ENCODE results near the gene SRRM3.

SRRM3 gene

GRCh38 chr7:76280408-76280807 lies 78.7 kb downstream of the SRRM3 start:
- Histone ChIP-seq H3K4me2 (ENCODE audit: low read length, poor library complexity, severe bottlenecking) (no peak overlapping the region), H2BK120ac (ENCODE audit: low read depth, low read length) (no peak overlapping the region), H2BK12ac (ENCODE audit: low read length in 2 of 2) (no peak overlapping the region), H3K23ac (ENCODE audit: low read length in 2 of 2) (no peak overlapping the region), H3K4ac (ENCODE audit: low read depth in 1 of 2, low read length in 2 of 2) (no peak overlapping the region), H2AFZ (ENCODE audit: low read depth, low read length) (no peak overlapping the region), H3K27me3 (ENCODE audit: control insufficient read depth in 1 of 2, insufficient read depth in 1 of 2, low read length in 2 of 2) (peaks cover 52 to 70% of the 10 kb centered on the region in 2 experiments), H4K8ac (ENCODE audit: low read length) (no peak overlapping the region), H3K36me3 (ENCODE audit: control insufficient read depth in 1 of 2, insufficient read depth in 2 of 2, low read depth in 1 of 2, low read length in 2 of 2) (no peaks in the 10 kb centered on the region), H3K4me1 (ENCODE audit: control insufficient read depth, insufficient read depth, low read depth, low read length) (peaks cover 17% of the 10 kb centered on the region), H2BK15ac (ENCODE audit: low read depth, poor library complexity, severe bottlenecking) (no peak overlapping the region), H3K9ac (ENCODE audit: low read length) (no peak overlapping the region), H2AK5ac (ENCODE audit: low read length, severe bottlenecking) (no peak overlapping the region), H3K14ac (ENCODE audit: low read length in 2 of 2) (no peak overlapping the region), H3K27ac (ENCODE audit: low read length, poor library complexity, severe bottlenecking) (no peak overlapping the region), H2BK5ac (ENCODE audit: low read depth, low read length, poor library complexity, severe bottlenecking) (no peak overlapping the region), H3K4me3 (ENCODE audit: insufficient read depth in 1 of 2, low read depth in 1 of 2, low read length in 2 of 2) (no peak overlapping the region), H3K9me3 (ENCODE audit: control insufficient read depth, low read length) (no peaks in the 10 kb centered on the region), H4K91ac (ENCODE audit: low read length) (no peak overlapping the region), H3K79me1 (replicated peaks; ENCODE audit: low read length, poor library complexity, severe bottlenecking) (no peaks in the 10 kb centered on the region), H3K18ac (ENCODE audit: low read depth in 1 of 2, low read length in 2 of 2) (peak overlapping the region in 1 of 2 experiments; percentile 5)
- no peak for DNase-seq
- WGBS, result 2% methylated on average over 15 of the region's 25 CpGs

DNA sequence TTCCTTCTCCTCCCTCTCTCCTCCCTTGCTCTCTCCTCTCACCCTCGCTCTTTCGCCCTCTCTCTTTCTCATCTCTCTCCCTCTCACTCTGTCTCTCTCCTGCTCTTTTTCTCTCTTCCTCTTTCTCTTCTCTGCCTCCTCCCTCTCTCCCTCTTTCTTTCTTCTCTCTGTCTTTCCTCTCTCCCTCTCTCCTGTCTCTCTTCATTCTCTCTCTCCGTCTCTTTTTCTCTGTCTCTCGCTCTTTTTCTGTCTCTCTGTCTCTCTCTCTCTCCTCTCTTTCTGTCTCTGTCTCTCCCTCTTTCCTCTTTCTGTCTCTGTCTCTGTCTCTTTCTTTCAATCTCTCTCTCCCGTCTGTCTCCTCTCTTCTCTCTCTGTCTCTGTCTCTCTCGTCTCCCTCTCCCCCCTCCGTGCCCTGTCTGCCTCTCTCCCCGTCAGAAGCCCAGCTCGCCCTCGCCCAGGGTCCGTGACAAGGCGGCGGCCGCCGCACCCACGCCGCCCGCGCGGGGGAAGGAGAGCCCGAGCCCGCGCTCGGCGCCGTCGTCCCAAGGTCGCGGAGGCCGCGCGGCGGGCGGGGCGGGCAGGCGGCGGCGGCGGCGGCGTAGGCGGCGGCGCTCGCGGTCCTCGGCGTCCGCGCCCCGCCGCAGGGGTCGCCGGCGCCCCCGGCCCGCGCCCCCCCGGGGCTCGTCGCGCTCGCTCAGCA lies 79.5 kb downstream of the SRRM3 start:
- Histone ChIP-seq H3K4me2 (ENCODE audit: low read length, poor library complexity, severe bottlenecking) (peak overlapping the region; percentile 67), H2BK12ac (ENCODE audit: low read length in 2 of 2) (peak overlapping the region in 1 of 2 experiments; percentile 85), H2AFZ (ENCODE audit: low read depth, low read length) (no peak overlapping the region), H3K9ac (ENCODE audit: low read length) (no peak overlapping the region), H3K18ac (ENCODE audit: low read depth in 1 of 2, low read length in 2 of 2) (peak overlapping the region; percentile 29 to 83), H3K79me1 (replicated peaks; ENCODE audit: low read length, poor library complexity, severe bottlenecking) (no peaks in the 10 kb centered on the region), H2BK15ac (ENCODE audit: low read depth, poor library complexity, severe bottlenecking) (no peak overlapping the region), H3K4me3 (ENCODE audit: insufficient read depth in 1 of 2, low read depth in 1 of 2, low read length in 2 of 2) (peak overlapping the region; percentile 3 to 40), H3K27me3 (ENCODE audit: control insufficient read depth in 1 of 2, insufficient read depth in 1 of 2, low read length in 2 of 2) (peaks cover 54 to 75% of the 10 kb centered on the region in 2 experiments), H4K91ac (ENCODE audit: low read length) (no peak overlapping the region), H3K4ac (ENCODE audit: low read depth in 1 of 2, low read length in 2 of 2) (peak overlapping the region in 1 of 2 experiments; percentile 37), H3K4me1 (ENCODE audit: control insufficient read depth, insufficient read depth, low read depth, low read length) (peaks cover 17% of the 10 kb centered on the region), H2AK5ac (ENCODE audit: low read length, severe bottlenecking) (no peak overlapping the region), H3K23ac (ENCODE audit: low read length in 2 of 2) (no peak overlapping the region), H2BK5ac (ENCODE audit: low read depth, low read length, poor library complexity, severe bottlenecking) (no peak overlapping the region), H4K8ac (ENCODE audit: low read length) (no peak overlapping the region), H3K36me3 (ENCODE audit: control insufficient read depth in 1 of 2, insufficient read depth in 2 of 2, low read depth in 1 of 2, low read length in 2 of 2) (no peaks in the 10 kb centered on the region), H3K14ac (ENCODE audit: low read length in 2 of 2) (no peak overlapping the region), H3K27ac (ENCODE audit: low read length, poor library complexity, severe bottlenecking) (no peak overlapping the region), H3K9me3 (ENCODE audit: control insufficient read depth, low read length) (no peaks in the 10 kb centered on the region), H2BK120ac (ENCODE audit: low read depth, low read length) (no peak overlapping the region)
- 4% methylated on average over 21 of the region's 63 CpGs for WGBS
- DNase-seq, result no peak

DNA sequence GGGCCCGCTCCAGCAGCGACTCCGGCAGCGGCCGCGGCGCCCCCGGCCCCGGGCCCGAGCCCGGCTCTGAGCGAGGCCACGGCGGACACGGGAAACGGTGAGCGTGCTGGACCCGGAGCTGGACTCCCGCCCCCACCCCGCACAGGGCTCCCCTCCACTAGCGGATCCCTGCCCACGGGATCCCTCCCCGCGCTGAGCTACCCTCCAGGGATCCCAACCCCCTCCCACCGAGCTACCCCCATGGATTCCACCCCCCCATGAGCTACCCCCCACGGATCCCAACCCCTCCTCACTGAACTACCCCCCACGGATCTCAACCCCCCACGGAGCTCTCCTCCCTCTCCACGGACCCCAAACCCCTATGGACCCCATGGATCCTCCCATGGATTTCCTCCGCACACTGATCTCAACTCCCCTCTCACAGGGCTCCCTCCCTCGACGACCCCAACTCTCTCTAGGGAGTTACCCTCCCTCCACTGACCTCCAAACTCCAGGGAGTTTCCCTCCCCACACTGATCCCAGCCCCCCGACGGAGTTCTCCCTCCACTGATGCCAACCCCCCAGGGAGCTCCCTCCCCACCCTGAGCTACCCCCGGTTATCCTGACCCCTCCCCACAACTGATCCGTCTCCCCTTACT lies 80.1 kb downstream of the SRRM3 start:
- no peak overlapping the region for H2BK120ac ChIP-seq (ENCODE audit: low read depth, low read length)
- no peaks in the 10 kb centered on the region for H3K36me3 ChIP-seq (ENCODE audit: control insufficient read depth in 1 of 2, insufficient read depth in 2 of 2, low read depth in 1 of 2, low read length in 2 of 2)
- H3K27ac ChIP-seq (ENCODE audit: low read length, poor library complexity, severe bottlenecking), result no peak overlapping the region
- peak overlapping the region in 1 of 2 experiments; percentile 18 for H3K4ac ChIP-seq (ENCODE audit: low read depth in 1 of 2, low read length in 2 of 2)
- peaks cover 47 to 69% of the 10 kb centered on the region in 2 experiments for H3K27me3 ChIP-seq (ENCODE audit: control insufficient read depth in 1 of 2, insufficient read depth in 1 of 2, low read length in 2 of 2)
- no peak overlapping the region for H4K91ac ChIP-seq (ENCODE audit: low read length)
- H3K4me3 ChIP-seq (ENCODE audit: insufficient read depth in 1 of 2, low read depth in 1 of 2, low read length in 2 of 2), result peak overlapping the region in 1 of 2 experiments; percentile 40
- no peak overlapping the region for H3K23ac ChIP-seq (ENCODE audit: low read length in 2 of 2)
- no peaks in the 10 kb centered on the region for H3K9me3 ChIP-seq (ENCODE audit: control insufficient read depth, low read length)
- H3K79me1 ChIP-seq (replicated peaks; ENCODE audit: low read length, poor library complexity, severe bottlenecking), result no peaks in the 10 kb centered on the region
- H2AFZ ChIP-seq (ENCODE audit: low read depth, low read length), result no peak overlapping the region
- no peak overlapping the region for H3K14ac ChIP-seq (ENCODE audit: low read length in 2 of 2)
- H2BK15ac ChIP-seq (ENCODE audit: low read depth, poor library complexity, severe bottlenecking), result no peak overlapping the region
- H3K9ac ChIP-seq (ENCODE audit: low read length), result no peak overlapping the region
- H2BK12ac ChIP-seq (ENCODE audit: low read length in 2 of 2), result peak overlapping the region in 1 of 2 experiments; percentile 63
- no peak overlapping the region for H2BK5ac ChIP-seq (ENCODE audit: low read depth, low read length, poor library complexity, severe bottlenecking)
- peak overlapping the region in 1 of 2 experiments; percentile 42 for H3K18ac ChIP-seq (ENCODE audit: low read depth in 1 of 2, low read length in 2 of 2)
- no peak overlapping the region for H4K8ac ChIP-seq (ENCODE audit: low read length)
- no peak overlapping the region for H2AK5ac ChIP-seq (ENCODE audit: low read length, severe bottlenecking)
- no peak for DNase-seq
- H3K4me1 ChIP-seq (ENCODE audit: control insufficient read depth, insufficient read depth, low read depth, low read length), result peaks cover 17% of the 10 kb centered on the region
- WGBS, result 2% methylated on average over 18 of the region's 36 CpGs
- H3K4me2 ChIP-seq (ENCODE audit: low read length, poor library complexity, severe bottlenecking), result peak overlapping the region; percentile 46

Data from mesenchymal stem cell (in vitro differentiated cells and primary cell).